Colon (tissue), 2 donors: ENCODE results near the gene TKT.

Experiments used
- FAIRE-seq: peaks from 2 replicates; lab custom pipeline; 2012; peaks lifted over from hg19 to GRCh38; lab: Jason Lieb, UNC
- donor health status: control.
- donor health status: control.

TKT gene

DNA sequence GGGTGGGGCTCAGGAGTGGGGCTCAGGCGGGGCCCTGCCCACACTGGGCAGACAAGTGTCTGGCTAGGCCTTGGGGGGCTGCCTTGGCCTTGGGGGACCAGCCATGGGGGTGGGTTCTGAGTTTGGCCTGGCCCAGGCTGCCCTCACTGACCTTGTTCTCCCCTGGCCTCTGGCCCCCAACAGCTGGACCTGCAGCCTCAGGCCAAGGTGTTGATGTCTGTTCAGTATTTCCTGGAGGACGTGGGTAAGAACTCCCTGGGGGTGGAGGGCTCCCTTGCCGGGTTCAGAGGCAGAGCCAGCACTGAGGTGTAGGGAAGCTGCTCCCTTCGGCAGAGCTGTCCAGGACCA is 74.8 kb downstream of the TKT start:
- no peak for FAIRE-seq

DNA sequence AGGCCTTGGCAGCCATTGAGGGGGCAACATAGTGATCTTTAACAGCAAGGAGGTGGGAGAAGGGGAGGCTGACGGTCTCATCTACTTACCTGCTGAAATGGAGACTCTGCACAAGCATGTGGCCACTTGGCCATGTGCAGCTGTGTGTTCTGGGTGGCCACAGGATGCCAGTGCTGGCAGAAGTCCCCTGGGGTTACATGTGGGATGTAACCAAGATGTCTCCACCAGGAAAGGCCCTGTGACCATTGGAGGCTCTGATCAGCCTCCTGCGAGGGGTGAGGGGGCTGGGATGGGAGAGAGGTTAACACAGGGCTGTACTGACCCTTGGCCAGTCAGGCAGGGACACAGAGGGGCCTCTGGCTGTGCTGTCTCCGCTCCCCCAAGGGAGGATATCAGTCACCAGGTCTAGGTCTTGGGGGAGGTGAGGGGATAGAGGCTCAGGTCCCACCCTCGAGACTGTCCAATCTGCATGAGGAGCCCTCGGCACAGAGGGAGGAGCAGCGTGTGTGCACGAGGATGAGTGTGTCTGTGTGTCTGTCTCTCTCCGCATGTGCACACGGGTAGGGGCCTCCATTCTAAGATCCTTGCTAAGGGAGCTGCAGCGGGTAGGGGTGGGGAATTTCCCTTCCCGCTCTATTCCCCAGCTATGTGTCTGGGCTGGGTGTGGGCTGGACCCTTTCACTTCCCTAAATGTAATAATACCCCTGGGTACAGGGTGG is 75.4 kb downstream of the TKT start:
- FAIRE-seq, result no peak

DNA sequence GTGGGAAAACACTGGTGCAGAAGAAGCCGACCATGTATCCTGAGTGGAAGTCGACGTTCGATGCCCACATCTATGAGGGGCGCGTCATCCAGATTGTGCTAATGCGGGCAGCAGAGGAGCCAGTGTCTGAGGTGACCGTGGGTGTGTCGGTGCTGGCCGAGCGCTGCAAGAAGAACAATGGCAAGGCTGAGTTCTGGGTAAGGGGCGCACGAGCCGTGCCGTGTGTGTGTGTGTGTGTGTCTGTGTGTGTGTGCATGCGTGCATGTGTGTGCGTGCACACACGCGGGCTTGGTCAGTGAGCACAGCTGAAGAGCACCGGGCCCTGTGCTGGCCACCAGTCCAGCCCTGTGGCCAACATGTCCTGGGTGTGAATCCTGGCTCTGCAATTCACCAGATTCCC is 76.2 kb downstream of the TKT start:
- no peak for FAIRE-seq

DNA sequence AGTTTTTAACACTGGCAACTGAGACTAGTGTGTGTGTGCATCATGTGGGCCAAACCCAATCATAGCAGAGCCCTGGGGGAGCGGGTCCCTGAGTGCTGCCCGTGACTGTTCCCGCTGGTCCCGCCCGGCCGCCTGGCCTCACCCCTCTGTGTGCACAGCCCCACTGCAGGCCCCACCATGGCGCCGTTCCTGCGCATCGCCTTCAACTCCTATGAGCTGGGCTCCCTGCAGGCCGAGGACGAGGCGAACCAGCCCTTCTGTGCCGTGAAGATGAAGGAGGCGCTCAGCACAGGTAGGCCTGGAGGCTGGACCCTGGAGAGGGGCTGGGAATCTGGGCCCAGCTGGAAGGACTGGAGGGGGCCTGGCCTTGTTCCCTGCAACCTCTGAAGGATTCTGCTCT is 77.6 kb downstream of the TKT start:
- FAIRE-seq, result no peak

GRCh38 chr3:53175613-53176540 is 79.9 kb downstream of the TKT start:
- no peak for FAIRE-seq
